ENCODE data around the gene MFAP4.

- TF ChIP-seq EP300 (IDR thresholded peaks at IDR 0.05), result no peak
- TF ChIP-seq CTCF (IDR thresholded peaks at IDR 0.05), result no peak
These were observed 25.1 kb downstream of the MFAP4 start for GRCh38 chr17:19361944-19362276.
